NOMO-1 treated with dmso at 0.1 percent for 144 hours (cell line): ENCODE data around the gene RNF115.
"Not testable (repeated sequence)": the region's sequence is repeated elsewhere in the genome, so short reads cannot be mapped to it uniquely, and the experiment has no call there.

Experiments
- DNase-seq: peaks from one replicate; lab custom pipeline; 2025; ENCODE audit not compliant: unreplicated experiment; lab: John Stamatoyannopoulos, UW

Gene RNF115

DNA sequence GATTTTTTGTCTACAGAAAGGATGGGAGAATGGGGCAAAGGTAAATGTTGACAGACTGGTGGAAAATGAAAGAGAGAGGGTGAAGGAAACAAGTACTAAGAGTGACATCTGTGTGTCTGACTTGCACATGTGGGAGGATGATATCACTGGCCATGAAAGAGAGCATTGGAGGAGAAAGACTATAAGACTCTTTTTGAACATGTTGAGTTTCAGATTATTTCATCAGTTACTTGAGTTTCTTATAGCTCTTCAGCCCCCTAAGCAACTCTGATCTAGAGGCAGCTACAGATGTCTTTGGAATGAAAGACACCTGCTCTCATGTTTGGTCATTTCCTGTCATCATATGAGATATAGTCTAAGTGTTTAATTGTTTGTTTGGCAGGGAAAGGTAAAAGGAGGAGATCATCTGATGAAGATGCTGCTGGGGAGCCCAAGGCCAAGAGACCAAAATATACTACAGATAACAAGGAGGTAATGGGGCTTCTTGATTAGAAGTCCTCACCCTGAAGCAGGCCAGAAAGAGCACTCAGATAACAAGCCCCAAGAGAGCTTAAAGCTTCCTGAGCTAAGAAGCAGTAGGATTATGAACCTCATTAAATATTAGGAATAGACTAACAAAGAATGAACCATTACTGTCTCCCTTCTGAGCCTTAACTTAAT lies 4.6 kb upstream of the RNF115 start:
- no peak for DNase-seq

DNA sequence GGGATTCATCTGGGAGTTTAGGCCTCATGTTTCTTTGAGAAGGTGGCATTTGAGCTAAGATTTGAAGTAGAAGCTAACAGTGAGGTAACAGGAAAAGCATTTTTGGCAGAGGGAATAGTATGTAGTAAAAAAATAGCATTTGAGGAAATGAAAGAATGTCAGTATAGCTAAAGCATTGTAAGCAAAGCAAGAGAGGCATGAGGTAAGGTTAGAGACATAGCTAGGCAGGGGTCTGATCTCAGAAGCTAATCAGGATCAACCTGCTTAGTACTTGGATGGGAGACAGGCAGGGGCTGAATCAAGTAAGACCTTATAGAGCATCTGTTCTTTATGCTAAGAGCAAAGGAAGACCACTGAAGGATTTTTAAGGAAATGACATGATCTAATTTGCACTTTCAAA lies 4.1 kb upstream of the RNF115 start:
- no peak for DNase-seq

DNA sequence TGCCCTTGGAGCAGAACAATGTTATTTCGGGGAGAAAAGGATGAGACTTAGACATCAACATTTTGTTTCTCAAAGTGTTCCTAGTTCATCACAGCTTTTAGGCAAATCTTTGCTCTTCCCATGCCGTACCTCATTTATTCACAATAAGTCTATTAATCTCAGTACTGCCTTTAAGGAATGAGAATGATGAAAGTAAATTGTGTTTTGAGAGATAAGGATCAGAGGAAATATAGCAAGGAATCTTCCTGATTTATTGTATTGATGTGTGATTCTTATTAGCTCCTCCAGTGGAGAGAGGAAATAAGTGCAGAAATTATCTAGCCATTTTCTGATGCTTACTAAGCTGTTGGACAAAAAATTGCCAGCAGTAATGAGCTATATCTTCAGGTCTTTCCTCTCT lies 2.1 kb upstream of the RNF115 start:
- no peak for DNase-seq

DNA sequence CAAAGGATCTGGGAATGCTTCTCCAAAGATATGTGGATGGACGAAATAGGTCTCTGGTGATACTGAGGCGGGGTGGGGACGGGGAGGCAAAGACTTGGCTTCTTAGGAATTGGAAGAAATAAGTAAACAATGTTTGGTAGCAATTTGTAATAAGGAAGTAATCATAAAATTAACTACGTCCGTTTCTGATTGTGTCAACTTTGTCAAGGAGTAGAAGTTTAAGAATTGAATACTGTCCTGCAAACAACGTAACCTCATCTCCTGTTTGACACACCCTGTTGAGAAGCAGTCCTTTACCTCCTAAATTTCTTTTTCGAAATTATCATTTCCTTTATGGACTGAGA lies 576 bp upstream of the RNF115 start:
- no peak for DNase-seq

DNA sequence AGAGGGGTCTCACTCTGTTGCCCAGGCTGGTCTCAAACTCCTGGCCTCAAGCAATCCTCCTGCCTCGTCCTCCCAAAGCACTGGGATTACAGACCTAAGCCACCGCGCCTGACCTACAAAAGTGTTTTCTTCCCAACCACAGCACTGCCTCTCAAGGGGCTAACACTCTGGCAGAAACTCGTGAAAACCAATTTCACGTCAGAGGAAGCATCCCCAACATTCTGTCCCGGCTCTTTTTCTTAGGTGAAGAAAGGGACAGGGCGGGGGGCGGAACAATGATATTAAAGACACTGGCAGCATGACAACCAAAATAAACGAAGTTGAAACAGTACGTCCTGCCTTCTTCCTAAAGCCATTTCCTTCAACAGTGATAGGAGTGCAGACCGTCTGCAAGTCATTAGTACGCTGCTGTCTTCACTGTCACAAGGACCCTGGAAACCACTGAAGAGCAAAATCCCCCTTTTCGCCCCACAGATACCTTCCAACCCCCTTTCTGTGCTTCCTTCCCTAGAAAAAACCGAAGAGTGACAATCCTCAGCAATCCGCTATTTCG lies 1.0 kb downstream of the RNF115 start:
- DNase-seq: not testable (repeated sequence)

DNA sequence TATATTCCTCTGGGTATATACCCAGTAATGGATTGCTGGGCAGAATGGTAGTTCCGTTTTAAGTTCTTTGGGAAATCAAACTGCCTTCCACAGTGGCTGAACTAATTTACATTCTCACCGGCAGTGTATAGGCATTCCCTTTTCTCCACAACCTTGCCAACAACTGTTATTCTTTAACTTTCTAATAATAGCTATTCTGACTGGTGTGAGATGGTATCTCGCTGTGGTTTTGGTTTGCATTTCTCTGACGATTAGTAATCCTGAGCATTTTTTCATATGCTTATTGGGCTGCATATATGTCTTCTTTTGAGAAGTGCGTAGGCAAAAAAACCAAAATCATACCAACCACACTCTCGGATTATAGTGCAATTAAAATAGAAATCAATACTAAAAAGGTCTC lies 5.8 kb downstream of the RNF115 start:
- not testable (repeated sequence) for DNase-seq

DNA sequence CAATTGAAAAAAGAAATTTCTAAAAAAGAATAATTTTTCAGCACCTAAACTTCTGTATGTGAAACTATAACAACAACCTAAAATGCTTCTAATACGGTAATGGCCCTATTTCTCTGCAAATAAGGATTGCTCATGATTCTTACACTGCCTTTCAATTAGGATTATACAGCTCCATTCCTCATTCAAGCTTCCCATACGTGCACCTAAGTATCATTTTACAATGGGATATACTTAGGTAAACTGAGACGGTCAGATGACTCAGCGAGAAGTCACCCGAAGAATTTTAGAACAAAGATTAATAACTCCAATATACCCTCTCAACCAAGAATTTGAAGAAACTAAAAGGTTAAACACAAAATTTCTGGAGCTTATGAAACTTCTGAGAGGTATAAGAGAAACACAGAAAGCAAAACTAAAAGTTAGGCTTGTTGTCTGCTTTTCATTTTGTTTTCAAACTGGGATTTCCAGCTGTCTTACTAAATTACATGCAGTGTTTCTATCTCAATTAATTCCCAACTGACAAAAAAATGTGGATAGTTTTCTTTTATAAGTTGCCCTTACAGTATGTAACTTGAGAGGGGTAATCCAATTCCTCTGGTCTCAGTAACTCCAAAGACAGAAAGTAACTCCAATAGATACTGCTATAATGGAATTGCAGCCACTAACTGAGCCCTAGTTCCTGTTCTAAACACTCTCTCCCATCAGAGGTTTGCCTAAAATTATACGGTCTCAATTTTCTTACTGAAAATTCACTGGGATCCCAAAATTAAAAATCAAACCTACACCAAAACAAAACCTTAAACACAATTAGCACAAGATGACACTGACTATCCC lies 10.7 kb downstream of the RNF115 start:
- DNase-seq: not testable (repeated sequence)

DNA sequence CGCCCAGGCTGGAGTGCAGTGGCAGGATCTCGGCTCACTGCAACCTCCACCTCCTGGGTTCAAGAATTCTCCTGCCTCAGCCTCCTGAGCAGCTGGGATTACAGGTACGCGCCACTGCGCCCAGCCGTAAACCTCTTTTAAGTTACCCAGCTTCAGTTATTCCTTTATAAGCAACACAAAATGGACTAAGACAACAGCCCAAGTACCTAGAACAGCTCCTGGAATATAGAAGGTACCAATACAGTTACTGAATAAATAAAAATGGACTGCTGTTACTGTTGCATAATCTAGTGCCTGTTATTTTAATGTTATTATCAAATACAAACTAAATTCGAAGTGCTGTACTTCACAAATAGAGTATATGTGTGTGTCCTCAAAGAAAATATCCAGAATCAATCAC lies 17.1 kb downstream of the RNF115 start:
- no peak for DNase-seq

DNA sequence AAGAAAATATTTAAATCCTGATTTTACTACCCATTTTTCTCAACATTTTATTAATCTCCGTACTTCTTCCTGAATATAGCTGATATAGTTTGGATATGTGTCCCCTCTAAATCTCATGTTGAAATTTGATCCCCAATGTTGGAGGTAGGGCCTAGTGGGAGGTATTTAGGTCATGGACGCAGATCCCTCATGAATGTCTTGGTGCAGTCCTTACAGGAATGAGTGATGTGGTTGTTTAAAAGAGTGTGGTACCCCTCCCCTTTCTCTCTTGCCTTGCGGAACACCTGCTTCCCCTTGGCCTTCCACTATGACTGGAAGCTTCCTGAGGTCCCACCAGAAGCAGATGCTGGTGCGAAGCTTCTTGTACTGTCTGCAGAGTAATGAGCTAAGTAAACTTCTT lies 17.5 kb downstream of the RNF115 start:
- DNase-seq: no peak

DNA sequence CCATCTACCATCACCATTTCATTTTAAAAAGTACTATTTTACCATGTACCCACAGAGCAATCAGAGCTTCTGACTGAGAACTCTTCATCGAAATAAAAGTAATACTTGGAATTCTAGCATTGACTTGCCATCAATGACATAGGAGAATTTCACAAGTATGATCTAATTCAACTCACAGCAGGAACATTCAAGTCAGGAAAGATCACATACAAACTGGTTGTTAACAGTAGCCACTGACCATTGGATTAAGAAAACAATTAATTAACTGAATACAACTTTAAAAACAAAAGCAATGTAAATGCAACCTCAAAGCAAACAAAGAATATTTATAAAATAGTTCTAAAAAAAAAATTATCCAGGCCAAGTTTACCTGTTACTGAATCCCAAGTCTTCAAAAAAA lies 18.8 kb downstream of the RNF115 start:
- no peak for DNase-seq

DNA sequence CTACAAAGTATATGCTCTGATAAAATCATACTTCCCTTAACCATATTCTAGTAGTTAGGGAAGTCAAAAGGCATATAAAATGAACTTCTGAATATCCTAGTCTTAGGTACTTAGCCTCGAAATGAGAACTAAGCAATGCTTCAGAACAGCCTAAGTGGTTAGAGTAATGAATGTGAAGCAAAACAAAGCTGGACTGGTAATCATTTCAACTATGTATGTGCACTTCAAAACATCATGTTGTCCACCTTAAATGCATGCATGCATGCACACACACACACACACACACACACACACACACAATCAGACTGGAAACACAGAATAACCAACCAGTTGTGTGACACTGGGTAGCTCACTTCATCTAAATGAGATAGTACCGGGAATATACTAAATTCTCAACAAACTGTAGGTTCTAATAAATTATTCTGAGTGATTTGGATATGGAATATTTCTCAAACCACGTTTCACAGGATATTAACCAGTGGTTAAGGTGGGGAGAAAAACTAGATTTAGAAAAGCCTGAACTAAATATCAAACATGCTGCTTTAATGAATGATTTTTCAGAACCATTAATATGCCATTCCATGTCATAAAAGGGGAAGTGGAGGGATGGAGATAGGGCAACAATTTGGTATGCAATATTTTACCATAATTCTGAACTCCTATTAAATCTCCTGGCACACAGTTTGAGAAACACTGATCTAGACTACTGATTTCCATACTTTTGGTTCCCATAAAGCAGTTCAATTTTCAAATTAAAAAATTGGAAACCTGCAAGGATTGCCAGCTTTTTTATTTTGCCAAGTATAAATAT lies 19.5 kb downstream of the RNF115 start:
- no peak for DNase-seq

DNA sequence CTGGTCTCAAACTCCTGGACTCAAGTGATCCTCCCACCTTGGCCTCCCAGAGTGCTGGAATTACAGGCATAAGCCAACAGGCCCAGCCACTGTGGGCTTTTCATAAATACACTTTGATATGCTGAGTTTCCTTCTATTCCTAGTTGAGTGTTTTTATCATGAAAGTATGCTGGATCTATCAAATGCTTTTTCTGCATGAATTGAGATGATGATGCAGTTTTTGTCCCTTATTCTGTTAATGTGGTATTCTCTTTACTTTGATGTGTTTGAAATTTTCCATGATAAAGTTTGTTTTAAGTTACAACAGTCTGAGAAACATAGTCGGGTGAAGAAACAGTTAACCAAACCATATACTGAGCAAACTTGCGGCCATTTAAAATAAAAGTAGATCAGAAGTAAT lies 24.1 kb downstream of the RNF115 start:
- DNase-seq: no peak

DNA sequence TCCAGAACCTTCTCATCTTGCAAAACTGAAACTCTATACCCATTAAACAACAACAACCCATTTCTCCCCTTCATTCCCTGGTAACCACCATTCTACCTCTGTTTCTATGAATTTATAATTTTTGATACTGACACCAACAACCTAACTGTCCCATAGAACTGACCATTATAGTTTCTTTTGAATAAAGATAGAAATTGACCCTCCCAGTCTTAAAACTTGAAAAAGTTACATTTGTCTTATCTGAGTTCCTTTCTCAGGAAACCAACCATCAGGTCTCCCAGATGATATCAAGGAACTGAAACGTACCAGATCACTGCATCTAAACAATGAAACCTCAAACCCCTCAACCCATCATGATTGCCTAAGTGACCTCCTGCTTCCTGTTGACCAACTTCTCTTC lies 27.1 kb downstream of the RNF115 start:
- DNase-seq: no peak

DNA sequence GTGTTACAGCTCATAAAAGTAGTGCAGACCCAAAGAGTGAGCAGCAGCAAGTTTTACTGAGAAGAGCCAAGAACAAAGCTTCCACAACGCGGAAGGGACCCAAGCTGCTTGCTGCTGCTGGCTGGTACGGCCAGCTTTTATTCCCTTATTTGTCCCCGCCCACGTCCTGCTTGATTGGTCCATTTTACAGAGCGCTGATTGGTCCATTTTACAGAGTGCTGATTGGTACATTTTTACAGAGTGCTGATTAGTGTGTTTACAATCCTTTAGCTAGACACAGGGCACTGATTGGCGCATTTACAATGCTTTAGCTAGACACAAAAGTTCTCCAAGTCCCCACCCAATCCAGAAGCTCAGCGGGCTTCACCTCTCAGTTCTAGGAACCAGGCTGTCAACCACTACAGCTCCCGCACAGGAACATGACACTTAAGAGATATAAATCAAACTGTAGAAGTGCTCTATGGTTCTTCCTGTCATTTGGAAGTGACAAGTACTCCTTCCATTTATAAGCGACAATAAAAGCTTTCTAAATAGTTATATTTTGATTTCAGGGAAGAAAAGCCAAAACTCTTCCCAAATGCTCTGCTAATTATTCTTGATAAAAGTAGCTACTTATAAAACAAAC lies 28.5 kb downstream of the RNF115 start:
- DNase-seq: no peak

DNA sequence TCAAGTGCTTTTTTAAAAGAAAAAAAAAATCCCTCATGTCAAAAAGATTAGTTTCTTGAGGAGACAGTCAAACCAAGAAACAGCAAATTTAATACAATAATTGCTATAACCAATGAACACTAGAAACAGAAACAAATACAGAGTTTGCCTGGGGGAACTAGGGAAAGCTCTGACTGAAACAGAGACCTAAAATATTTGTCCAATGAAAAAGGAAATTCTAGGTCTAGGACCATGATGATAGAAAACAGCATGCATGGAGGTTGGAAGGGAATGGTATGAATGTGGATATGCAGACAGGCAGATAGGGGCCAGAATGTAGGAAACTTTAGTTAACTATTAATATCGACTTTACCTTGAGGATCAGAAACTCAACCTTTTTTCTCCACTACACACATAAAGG lies 31.4 kb downstream of the RNF115 start:
- DNase-seq: no peak

DNA sequence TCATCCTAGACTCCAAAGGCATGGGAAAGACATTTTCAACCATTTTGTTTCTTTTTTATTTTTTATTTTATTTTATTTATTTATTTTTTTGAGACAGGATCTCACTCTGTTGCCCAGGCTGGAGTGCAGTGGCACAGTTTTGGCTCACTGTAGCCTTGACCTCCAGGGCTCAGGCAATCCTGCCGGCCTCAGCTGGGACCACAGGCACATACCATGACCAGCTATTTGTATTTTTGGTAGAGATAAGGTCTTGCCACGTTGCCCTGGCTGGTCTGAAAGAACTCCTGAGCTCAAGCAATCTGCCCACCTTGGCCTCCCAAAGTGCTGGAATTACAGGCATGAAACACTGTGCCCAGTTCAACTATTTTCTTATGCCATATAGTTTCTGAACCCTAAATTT lies 32.0 kb downstream of the RNF115 start:
- DNase-seq: not testable (repeated sequence)

DNA sequence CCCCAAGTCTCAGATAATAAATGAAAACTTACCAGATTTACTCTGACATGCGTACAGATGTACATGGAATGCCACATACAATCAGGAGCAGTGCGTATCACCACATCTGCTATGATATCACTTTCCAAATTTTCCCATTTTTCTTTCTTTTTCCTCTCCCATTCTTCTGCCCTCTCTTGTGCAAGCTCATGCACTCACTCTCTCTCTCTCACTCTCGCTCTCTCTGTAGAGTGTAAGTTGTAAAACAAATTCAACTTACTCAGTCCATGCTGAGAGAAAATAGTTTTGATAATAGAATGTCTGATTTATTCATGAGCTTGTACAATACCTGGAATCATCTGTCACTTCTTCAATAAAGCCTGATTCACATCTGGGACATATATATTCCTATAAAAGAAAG lies 35.3 kb downstream of the RNF115 start:
- no peak for DNase-seq

DNA sequence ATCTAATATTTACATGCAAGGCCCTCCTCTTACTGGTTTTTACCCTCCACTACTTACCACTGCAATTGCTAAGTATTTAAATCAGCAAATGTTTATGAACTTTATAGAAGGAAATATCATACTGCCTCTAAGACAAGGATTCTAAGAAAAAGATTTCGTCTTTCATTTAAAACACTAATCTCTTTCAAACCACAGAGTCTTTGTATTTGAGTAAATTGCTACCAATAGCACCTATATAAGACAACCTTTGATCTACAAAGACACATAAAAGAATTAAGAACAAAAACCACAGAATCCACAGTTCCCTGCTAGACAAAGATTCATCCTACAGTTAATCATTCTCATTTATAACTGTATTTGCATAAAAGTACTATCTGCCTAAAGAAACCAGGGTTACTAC lies 37.6 kb downstream of the RNF115 start:
- no peak for DNase-seq

DNA sequence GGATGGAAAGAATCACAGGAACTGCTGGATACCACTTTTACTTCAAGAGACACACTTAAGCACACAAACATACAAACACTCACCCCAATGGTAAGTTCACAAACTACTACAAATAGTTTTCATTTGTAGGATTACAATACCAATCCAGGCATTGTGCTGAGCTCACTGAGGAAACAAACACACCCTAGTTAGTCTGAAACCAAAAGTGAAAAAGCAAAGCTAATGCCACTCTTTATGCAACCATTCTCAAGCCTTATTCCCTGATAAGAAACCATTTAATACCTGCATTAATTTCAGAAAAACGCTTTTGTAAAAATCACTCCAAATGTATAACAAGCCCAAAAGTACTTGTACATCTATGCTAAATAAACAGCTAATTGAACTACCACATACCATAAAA lies 38.3 kb downstream of the RNF115 start:
- DNase-seq: no peak

DNA sequence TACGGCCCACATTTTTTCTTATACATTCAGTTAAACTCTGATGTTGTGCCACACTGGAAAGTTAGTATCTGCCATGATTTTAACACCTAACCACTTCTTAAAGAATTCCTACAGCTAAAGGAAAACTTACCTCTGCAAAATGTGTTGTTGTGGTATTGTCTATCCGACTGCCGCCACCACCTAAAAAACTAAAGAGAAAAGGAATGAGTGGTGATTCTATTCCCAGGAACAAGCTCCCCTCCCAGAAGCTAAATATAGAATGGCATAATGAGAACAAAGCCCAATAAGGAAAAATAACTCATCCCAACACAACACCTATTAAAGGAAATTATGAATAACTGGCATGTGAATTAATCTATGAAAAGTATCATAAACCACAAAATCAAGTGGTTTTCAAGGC lies 39.5 kb downstream of the RNF115 start:
- DNase-seq: no peak
